SIG-M5 (cell line): ENCODE measurements around the gene USP46.
A peak's percentile ranks its signal among the peaks of the same experiment; 100 is the strongest.

Source experiments
- DNase-seq: peaks from one replicate; lab custom pipeline; 2025; lab: John Stamatoyannopoulos, UW

USP46 gene

GRCh38 chr4:52655506-52655905, 3.6 kb downstream of the USP46 start:
- DNase-seq = no peak

DNA sequence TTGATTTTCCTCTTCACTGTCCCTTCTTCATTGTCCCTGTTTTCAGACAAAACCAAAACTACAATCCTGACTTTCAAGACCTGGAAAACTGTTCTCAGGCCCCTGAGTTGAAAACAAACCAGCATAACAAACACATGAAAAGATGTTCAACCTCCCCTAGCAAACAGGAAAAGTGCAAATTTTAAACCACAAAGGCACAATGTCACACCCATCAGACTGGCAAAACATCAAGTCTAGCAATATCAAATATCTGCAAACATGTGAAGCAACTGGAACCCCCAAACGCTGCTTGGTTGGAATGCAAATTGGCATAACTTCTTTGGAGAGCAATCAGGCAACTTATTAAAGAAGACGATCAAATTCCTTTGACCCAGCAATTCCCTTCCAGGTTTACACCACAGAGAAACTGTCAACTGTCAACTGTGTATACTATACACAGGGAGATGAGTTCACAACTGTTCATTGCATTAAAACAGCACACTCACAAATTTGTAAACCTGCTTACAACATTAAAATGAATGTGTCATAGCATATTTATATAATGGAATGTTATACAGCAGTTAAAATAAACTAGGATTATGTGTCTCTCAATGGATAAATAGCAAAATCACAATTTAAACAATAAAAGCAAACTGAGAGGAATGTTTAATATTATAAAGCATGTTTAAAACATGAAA, 7.0 kb downstream of the USP46 start:
- no peak for DNase-seq

DNA sequence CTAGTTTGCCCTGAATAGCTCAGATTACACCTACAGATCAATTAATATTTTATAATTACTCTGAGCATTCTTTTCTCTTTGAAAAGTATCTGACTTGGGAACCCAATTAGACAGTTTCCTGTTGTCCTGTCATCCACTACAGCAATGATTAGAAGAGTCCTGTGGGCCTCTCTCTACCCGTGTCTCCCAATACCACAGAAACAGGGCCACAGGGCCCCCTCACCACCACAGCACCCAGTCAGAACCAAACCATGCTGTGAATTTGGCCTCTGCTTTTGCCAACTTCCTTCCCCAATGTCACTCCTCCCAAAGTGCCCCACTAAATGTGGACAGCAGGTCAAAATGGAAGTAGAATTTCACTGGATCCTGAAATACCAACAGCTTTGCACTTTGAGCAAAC, 10.3 kb downstream of the USP46 start:
- no peak for DNase-seq

- no peak for DNase-seq
These were observed 12.4 kb downstream of the USP46 start for GRCh38 chr4:52646741-52647140.

DNA sequence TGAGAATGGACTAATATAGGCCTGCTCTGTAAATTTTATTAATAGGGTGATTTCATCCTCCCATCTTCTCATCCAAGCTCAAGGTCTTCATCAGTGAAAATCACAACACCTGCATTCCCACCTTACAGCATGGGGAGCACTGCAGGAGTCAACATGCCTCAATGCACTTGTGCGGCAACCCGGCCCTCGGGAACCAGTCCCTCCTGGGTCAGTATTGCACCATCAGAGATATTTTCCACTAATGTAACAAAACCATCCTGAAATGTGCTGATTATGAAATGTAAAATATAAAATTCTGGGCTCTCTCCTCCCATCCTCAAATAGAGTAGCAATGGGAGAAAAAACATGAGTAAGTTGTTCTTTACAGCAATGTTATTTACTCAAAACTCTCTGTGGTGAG, 13.0 kb downstream of the USP46 start:
- no peak for DNase-seq

GRCh38 chr4:52645300-52645699, 13.8 kb downstream of the USP46 start:
- no peak for DNase-seq

- DNase-seq = no peak
These were observed 15.3 kb downstream of the USP46 start for GRCh38 chr4:52643785-52644244.

DNA sequence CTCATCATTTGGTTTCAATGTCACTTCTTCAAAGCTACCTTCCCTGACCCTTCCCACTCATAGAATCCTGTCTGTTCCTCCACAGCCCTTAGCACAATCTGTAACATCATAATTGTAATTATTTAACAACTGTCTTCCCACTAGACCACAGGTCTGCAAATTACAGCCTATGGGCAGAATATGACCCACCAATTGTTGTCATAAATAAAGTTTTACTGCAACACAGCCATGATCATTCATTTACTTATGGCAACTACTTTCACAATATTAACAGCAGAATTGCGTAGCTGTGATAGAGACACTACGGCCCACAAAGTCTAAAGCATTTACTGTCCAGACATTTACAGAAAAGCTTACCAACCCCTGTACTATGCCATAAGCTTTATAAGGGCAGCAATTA, 15.9 kb downstream of the USP46 start:
- DNase-seq = no peak

DNA sequence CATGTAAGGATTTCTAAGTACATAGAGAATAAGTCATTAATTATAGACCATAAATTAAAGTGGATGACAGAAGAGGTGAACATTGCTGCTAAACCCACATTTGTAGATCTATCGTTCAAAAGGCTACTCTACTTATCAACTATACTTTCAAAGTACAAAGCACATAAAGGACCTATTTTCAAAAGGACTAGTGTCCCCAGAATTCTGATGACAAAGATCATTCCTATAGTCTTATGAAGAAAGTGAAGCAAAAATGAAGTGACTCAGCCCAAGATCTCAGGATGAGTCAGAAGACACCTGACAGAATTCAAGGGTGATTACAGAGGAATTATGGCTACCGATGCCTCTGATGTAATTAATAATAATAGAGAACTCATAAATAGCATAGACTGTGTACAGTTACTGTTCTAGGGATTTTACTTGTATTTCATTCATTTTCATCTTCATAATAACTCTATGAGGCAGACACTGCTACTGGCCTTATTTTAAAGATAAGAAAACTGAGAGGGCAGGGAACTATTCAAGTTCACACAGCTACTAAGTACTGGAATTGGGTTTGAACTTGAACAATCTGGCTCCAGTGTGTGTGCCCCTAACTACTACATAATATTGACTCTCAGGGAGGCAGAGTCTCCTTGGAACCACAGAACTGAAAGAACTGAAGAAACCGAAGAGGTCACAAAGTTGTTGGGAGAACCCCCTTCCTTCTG, 17.1 kb downstream of the USP46 start:
- DNase-seq = no peak

- no peak for DNase-seq
These were observed 18.1 kb downstream of the USP46 start for GRCh38 chr4:52640808-52641565.

DNA sequence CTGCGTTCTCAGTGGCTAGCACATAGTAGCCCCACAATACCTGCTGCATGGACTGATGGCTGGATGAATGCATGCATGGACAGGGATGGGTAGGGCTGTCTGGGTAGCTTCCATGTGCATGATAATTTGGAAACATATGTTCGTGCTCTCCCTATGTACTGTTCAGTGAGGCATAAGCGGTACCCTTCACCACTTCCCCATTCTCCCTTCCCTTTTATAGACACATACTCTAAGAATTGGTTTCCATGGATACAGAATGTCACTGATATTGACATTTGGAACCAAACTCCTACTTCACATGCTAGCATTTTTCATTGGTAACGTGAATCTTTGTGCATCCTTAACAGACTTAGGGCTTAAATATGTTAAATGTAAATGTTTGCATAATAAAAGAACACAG, 20.4 kb downstream of the USP46 start:
- peak; percentile 57 for DNase-seq

DNA sequence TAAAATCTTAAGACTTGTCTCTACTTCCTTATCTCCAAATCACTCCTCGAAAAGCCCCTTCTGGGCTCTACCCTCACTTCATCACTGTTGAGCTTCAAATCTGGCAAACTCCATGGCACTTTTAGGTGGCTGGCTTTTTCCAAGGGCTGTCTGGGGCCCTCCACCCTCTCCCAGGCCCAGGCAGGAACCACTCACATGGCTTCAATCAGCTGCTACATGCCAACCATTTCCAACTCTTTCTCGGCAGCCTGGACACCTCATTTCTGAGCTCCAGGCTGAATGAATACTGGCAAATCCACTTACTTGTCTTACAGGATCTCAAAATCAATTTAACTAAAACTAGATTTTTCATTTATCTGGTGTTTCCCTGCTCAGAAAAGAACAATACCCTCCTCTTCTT, 22.0 kb downstream of the USP46 start:
- DNase-seq = no peak

GRCh38 chr4:52635560-52635959, 23.5 kb downstream of the USP46 start:
- no peak for DNase-seq

GRCh38 chr4:52635130-52635529, 24.0 kb downstream of the USP46 start:
- DNase-seq = no peak

- DNase-seq = no peak
These were observed 25.3 kb downstream of the USP46 start for GRCh38 chr4:52633846-52634245.

DNA sequence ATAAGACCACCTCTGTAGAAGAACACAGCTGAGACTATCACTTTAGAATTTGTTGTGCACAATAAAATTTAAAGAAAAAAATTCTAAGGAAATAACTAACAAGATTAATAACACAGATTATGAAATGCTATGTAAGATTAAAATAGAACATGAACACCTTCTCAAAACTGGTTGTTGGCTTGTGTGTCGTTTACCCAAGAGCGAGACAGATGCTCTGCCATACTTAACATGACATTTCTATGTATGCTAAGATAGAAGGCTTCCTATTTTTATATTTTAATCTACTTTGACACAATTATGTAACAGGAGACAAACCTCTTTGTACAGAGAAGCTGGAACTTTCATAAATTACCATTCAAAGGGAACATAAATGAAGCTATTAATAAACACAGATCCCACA, 30.1 kb downstream of the USP46 start:
- DNase-seq = no peak

- DNase-seq = no peak
These were observed 30.6 kb downstream of the USP46 start for GRCh38 chr4:52628543-52628942.

- no peak for DNase-seq
These were observed 31.2 kb downstream of the USP46 start for GRCh38 chr4:52627876-52628275.

DNA sequence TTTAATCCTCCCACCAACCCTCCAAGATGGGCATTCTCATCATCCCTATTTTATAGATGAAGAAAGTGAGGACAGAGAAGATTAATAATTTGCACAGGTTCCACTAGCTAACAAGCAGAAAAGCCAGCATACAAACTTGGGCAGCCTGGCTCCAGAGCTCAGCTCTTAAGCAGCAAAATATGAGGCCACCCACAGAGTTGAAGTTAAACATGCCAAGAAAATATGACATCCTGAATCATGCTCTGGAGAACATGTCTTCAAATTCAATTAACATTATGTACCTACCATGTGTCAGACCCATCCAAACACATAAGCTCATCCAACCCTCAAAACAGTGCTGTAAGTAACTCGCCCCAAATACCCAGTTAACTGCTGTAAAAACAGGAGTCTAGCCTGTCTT, 33.9 kb downstream of the USP46 start:
- no peak for DNase-seq

GRCh38 chr4:52622564-52622963, 36.5 kb downstream of the USP46 start:
- no peak for DNase-seq

- no peak for DNase-seq
These were observed 37.5 kb downstream of the USP46 start for GRCh38 chr4:52621567-52621966.

DNA sequence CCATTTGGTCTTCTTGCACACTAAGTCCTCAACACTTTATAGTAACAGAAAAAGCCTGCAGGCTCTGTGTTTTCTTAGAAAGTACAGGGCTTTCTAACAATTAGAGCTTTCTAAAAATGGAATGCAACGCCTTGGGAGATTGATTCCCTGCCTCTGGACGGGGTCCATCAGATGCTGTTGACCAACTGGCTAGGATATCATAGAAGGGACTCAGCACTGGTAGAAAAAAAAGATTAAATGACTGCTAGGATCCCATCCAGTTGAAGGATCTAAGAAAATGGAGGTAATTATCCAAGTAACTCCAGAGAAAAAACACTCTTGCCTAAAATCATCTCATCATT, 39.5 kb downstream of the USP46 start:
- DNase-seq = no peak
